Non-pigmented ciliary epithelial cell (primary cell): Measurements from ENCODE around the gene IPO9.
"Not testable (repeated sequence)": the region's sequence is repeated elsewhere in the genome, so short reads cannot be mapped to it uniquely, and the experiment has no call there.

ENCODE experiments used
- DNase-seq: peaks from one replicate; pipeline ENCODE4 v3.0.0-alpha.2; 2010; ENCODE audit warnings: low read depth

The IPO9 gene

GRCh38 chr1:201848230-201848629 is 19.3 kb downstream of the IPO9 start:
- DNase-seq = no peak

DNA sequence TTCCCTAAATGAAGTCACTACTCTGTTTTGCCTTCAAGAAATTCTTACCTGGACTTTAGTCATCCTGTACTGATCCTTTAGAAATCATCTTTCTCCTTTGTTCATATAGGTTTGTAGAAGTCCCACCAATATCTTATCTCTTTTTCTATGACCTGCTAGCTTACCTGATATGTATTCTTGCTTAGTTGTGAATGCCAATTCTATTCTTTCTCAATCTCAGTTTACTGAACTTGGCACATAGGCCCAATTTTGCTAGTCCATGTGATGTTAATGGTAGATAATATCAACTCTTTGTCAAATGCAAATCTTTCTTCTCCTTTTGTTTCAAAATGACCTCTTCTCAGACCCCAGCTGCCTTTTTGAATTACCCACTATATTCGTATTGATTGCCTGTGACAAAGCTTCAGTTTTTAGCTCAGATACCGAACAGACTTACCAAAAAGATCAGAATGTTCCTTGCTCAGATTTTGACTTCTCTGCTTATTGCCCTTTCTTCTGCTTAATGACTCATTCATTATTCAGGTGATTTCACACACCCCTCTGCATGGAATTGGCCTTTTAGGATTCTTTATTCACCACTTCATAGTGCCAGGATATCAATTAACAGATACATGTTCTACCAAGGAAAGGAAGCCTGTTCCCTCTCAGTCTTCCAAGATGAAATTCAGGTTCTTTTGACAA is 20.6 kb downstream of the IPO9 start:
- no peak for DNase-seq

GRCh38 chr1:201850053-201850397 is 21.1 kb downstream of the IPO9 start:
- DNase-seq = peak; percentile 74

GRCh38 chr1:201851949-201852348 is 23.0 kb downstream of the IPO9 start:
- no peak for DNase-seq

DNA sequence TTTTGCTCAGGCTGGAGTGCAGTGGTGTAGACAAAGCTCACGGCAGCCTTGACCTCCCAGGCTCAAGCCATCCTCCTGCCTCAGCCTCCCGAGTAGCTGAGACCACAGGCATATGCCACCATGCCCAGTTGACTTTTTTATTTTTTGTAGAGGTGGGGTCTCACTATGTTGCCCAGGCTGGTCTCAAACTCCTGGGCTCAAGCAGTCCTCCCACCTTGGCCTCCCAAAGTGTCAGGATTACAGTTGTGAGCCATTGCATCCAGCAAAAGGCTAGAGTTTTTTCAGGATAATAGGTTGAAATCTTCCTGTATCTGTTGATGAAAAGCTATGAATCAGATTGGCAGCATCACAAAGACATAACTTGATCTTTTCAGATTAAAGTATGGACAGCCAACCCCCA is 27.8 kb downstream of the IPO9 start:
- not testable (repeated sequence) for DNase-seq

DNA sequence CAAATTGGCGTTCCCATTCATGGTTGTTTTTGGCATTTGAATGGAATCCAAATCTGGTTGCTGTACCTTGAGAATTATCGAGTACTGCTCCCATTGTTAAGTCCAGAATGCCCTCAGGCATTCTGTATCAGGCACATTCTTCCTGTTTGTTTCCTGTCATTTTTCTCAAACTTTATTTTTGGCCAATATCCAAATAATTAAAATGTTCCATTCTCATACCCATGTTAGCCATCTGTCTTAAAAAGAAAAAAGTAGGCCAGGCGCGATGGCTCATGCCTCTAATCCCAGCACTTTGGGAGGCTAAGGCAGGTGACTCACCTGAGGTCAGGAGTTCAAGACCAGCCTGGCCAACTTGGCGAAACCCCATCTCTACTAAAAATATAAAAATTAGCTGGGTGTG is 30.5 kb downstream of the IPO9 start:
- no peak for DNase-seq

DNA sequence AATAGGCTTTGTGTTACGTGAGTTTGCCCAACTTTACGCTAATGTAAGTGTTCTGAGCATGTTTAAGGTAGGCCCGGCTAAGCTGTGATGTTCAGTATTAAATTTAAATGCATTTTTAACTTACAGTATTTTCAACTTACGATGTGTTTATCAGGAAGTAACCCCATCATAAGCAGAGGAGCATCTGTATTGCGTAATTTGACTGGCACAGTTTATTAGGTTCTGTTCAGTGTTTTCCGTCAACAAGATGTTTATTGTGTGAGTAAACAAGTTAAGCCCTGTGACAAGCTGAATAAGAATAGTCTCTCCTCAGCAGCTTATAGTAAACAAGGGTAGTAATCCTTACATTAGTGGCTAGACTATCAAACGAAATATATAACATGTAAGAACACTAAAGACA is 32.5 kb downstream of the IPO9 start:
- no peak for DNase-seq

DNA sequence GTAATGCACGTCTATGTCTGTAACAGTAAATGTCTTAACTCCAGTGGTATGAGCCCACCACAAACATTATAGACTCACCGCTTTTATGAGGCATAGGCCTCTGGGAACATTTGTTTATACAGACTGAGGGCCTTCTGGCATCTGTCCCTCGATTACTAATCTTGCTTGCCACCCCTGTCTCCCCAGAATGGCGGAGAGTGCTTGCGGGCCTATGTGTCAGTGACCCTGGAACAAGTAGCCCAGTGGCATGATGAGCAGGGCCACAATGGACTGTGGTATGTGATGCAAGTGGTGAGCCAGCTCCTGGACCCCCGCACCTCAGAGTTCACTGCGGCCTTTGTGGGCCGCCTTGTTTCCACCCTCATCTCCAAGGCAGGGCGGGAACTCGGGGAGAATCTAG is 41.4 kb downstream of the IPO9 start:
- DNase-seq = no peak

DNA sequence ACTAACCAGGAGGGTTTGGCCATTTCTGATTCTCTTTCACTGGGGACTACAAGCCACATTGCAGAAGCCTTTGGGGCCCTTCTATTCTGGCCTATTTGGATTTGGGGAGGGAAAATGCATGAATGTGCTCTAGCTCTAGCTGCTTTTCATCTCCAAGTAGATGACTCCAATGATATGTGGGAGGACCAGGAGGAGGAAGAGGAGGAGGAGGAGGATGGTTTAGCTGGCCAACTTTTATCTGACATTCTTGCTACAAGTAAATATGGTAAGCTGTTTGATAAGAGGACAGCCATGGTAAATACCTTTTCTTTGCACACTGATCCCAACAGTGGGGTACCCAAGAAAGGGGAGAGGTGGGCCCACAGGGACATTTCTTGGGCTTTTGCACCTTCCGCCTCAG is 45.7 kb downstream of the IPO9 start:
- DNase-seq = no peak

DNA sequence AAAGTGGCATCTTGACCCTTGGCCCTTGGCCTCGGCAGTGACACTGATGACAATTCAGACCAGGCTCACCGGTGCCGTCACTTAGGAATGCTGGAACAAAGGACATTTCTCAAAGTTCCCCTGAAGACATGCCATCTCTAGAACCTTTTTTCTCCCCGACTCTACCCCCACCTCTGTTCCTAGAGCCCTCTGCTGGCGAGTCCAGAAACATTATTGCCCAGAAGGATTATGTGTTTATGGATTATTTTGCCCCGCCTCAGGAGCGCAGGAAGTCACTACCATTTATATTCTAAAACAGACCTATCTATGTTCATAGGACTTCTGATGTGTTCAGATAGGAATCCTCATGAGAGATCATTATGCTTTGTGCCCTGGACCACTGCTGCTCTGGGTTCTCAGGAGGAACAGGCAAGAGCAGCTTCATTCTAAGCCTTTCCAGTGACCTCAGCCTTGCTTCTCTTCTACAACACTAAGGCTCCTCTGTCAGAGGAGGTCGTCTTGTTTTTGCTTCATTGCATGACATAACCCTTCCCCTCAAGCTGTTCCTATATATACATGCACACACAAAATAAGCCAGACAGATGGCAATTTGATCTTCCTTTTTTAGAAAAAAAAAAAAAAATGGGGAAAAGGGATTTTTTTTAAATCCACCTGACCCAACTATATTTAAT is 47.3 kb downstream of the IPO9 start:
- no peak for DNase-seq

- no peak for DNase-seq
Measured at GRCh38 chr1:201877877-201878401, 49.0 kb downstream of the IPO9 start.

- no peak for DNase-seq
Measured at GRCh38 chr1:201880928-201881571, 52.1 kb downstream of the IPO9 start.

- no peak for DNase-seq
Measured at GRCh38 chr1:201881617-201882016, 52.7 kb downstream of the IPO9 start.

DNA sequence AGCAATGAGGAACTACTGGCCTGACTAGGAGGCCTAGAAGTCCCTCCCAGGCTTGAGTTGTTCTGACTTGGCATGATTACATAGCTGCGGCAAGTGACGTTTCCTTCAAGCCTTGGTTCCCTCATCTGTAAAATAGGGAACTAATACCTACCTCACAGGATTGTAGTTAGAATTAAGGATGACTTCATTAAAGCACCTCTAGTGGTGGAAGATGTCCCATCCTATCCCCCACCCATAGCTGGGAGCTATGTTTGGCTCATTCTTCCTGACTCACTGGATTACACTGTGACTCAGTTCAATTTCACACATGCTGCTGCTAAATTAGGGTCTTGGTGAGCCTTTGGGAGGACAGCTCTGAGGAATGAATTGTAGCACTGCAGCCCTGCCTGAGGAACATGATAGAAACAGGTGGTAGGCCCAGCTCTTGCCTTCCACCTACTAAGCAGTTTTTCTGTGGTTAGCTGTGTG is 53.7 kb downstream of the IPO9 start:
- DNase-seq = no peak

DNA sequence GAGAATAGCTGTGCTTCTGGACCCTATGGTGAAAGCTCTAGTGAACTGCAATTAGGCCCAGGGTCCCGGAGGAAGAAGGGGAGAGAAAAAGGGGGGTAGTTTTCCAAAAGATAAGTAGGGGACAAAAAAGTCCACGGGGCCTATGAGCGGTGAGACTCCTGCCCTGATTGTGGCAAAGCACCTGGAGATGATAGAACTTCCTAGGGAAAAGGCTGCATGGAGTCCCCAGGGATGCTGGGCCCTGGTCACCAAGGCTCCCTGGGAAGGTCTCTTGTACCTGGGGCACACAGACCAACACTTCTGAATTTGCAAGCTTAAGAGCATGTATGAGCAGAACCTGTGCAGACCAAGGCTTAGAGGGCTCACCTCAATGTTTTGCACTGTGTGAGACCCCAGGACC is 54.3 kb downstream of the IPO9 start:
- DNase-seq = no peak

DNA sequence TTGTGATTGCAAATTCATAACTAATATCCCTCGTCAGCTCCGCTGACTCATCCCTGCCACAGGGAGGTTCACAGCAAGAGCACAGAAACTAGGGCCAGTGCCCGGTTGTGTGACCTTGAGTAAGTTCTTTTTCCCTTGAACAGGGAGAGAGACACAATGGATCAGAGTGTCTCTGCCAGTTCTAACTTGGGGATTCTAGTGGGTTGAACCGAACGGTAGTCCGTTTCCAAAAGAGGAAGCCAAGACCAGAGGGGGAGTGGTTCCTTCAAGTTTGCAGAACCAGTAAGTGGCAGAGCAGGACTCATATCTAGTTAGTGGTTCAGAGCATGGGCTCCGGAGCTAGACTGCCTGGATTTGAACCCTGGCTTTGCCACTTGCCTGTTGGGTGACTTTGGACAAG is 54.8 kb downstream of the IPO9 start:
- no peak for DNase-seq

- no peak for DNase-seq
Measured at GRCh38 chr1:201884425-201884824, 55.5 kb downstream of the IPO9 start.

DNA sequence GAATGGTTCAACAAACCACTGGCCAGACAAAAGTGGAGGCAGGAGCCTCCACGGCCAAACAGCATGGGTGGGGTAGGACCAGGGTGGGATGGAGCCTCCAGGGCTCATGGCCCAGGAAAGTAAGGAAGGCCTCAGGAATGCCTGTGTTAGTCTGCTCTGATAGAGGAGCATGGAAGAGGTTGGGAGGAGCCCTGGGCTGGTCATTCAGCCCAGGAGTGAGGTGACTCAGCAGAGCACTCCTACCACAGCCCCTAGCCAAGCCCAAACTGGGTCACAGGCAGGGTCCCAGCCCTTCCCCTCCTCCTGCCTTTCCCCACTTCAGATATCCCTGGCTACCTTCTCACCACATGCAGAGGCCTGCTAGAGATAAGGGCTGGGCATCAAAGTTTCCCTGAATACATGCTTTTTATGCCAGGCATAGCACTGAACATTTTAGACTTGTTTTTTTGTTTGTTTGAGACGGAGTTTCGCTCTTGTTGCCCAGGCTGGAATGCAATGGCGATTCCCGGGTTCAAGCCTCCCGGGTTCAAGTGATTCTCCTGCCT is 56.6 kb downstream of the IPO9 start:
- no peak for DNase-seq

- DNase-seq = no peak
Measured at GRCh38 chr1:201886103-201886885, 57.3 kb downstream of the IPO9 start.

GRCh38 chr1:201887116-201887866 is 58.3 kb downstream of the IPO9 start:
- no peak for DNase-seq
